GM11168 (cell line): ENCODE measurements around the gene CD2BP2.

Experiments used
- in situ Hi-C: fragments of 300-500 bp; cut with MboI; formaldehyde crosslinking; loops from one replicate; pipeline ENCODE4 v1.12.0; 2022; ENCODE audit warnings: low sequenced_read_pairs; ENCODE audit not compliant: unreplicated experiment

Gene CD2BP2

DNA sequence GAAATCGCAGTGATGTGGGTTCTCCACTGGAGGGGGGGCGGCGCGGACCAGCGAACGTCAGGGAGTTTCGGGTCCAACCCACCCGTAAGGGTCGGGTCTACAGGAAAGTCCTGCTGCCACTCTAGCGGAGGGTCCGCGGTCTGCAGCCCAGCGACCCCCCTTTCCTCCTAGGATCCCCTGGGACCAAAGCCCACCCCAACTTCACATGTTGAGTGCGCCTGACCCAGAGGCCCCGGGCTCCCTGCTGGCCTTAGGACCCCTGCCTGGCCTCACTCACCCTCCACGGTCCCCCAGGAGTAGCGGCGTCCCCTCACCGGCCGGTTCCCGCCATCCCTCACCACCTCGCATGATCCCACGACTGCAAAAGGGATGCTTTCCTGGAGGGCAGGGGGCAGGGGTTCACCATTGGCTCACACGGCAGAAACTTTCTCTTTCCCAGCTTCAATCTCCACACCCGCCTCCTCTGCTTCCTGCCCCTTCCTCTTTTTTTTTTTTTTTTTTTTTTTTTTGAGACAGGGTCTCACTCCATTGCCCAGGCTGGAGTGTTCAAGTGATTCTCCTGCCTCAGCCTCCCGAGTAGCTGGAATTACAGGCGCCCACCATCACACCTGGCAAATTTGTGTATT lies 24.2 kb upstream of the CD2BP2 start:
- in situ Hi-C loops = no loop called here

DNA sequence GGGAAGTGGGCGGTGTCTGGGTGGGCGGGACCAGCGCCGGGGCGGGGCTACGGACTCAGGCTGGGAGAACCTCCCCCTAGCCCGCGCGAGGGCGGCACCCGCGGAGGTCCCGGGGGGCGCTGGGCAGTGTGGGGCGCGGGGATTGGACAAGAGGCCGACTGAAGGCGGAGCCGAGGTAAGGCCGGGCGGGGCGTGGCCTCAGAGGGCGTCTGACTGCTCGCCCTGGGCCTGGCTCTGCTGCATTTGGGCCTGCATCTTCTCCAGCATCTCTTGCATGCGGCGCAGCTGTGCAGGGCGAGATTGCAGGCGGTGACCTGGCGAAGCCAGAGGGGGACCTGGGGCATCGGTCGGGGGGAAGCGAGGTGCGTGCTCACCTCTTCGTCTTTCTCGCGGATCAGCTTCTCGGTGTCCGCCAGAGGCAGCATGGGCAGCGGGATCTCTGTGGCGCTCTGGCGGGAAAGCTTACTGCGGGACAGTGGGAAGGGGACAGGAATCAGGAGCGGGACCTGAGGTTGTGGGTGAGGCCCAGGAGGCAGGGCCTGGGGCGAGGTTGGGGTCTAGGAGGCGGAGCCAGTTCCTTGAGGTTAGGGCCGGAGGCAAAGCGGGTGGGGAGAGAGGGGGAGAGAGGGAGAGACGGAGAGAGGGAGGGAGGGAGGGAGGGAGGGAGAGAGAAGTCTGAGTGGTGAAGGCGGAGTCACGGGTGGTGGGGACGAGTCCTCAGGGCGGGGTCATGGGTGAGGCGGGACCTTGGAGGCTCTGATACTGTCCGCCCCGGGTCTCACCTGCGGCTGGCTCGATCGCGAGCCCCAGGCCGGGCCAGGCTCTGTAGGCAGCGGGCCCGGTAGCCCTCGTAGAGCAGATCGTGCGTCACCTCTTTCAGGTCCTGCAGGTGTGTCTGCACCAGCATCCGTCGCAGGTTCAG lies 23.4 kb upstream of the CD2BP2 start:
- in situ Hi-C loops = no loop called here

DNA sequence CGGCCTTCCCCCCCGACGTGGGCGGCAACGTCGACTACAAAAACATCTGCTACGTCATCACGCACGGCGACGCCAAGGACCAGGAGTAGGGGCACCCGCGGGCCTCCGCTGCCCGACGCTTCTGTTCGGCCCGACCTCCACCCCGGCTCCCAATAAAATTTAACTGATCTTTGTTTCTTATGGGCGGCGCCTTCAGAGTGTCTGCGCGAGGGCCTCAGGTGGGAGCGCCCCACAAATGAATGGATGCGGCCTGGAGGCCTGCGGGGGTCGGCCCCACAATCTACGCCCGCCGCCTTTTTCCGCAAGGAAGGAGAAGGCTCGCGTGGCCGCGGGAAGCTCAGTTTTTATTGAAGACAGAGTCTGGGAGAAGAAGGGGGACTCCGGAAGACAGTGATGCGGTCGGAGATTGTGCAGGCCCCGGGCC lies 22.7 kb upstream of the CD2BP2 start:
- in situ Hi-C loops = no loop called here

DNA sequence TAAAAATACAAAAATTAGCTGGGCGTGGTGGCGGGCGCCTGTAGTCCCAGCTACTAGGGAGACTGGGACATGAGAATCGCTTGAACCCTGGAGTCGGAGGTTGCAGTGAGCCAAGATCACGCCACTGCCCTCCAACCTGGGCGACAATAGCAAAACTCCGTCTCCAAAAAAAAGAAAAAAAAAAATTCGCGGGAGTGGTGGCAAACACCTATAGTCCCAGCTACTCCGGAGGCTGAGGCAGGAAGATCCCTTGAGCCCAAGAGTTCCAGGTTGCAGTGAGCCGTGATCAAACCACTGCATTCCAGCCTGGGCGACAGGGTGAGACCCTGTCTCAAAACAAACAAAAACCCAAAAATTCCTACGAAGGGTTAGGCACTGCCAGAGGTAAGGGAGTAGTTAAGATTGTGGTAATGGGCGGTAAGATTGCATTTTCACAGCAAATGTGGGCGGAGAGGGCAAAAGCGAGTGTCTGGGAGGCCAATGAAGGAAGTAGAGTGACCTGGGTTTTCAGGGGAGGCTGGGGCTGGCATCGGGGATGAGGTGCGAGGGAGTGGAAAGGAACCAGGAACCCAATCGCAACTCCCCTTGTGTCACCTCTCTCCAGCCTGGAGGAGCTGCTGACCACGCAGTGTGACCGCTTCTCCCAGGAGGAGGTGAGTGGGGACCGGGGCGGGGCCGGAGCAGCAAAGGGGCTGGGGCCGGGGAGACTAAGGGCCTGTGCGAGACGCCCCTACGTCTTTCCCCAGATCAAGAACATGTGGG lies 22.1 kb upstream of the CD2BP2 start:
- in situ Hi-C loops = no loop called here

DNA sequence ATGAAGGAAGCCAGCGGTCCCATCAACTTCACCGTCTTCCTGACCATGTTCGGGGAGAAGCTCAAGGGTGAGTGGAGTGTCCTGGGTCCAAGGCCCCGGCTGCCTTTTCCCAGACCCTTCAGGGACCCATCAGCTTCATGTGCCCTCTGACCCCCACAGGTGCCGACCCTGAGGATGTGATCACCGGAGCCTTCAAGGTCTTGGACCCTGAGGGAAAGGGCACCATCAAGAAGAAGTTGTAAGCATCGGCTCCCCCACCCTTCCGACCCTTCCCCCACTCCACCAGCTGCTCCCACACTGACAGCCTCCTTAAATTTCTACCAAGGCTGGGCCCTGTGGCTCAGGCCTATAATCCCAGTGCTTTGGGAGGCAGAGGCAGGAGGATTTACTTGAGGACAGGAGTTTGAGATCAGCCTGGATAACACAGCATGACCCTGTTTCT lies 21.4 kb upstream of the CD2BP2 start:
- in situ Hi-C loops = no loop called here

DNA sequence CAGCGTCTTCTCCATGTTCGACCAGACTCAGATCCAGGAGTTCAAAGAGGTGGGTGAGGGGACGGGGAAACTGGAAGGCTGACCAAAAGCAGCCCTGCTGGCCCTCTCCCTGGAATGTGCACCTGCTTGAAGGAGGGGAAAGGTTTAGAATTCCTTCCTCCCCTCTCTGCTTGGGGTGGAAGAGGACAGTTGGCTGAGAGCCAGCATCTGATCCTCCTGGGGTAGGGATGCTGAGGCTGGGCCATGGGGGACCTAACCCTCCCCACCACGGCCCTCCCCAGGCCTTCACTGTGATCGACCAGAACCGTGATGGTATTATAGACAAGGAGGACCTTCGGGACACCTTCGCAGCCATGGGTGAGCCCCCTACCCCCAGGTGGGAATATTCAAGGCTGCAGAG lies 20.8 kb upstream of the CD2BP2 start:
- in situ Hi-C loops = no loop called here

DNA sequence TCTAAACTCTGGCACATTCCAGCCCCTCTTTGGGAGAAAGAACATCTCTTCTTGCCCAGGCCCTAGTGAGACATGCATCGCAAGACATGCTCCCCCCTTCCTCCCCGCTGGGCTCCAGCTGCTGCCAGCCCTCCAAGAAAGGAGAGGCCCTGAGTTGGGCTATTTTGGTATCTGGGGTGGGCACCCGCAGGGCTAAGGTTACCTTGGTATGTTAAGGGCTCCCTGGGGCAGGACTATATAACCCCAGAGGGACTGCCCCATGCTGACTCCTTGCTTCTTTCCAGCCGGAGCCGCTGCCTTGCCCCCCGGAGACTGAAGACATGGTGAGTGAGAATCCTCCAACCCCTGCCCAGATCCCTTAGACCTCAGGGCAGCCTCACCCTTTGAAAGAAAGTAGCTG lies 19.4 kb upstream of the CD2BP2 start, which contains the start of gene MYL11:
TSS of gene MYL11 (plus strand) at position 265 of the 400 bp plus-strand sequence. CDS start at position 321, 56 bp downstream.
- in situ Hi-C loops = loop anchor here (25.0 kb wide), 1 partner anchor 162 kb away; no protein-coding TSS in a partner anchor

DNA sequence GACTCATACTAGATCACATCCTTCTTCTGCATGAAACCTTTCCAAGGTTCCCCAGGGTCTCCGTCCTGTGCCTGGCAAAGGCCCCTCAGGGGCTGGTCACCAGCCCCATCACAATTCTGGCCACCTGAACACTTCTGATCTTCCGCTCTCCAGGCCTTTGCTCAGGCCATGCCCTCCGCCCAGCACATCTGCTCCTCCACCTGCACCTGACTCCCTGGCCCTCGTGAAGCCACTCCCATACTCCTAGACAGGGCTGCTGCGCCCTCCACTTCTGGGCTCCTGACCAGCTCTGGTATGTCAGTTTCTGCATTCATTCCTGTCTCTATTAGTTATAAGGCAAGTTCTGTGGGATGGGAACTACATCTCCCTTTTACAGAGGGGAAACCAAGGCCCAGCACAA lies 17.6 kb upstream of the CD2BP2 start:
- in situ Hi-C loops = loop anchor here (25.0 kb wide), 1 partner anchor 160 kb away; no protein-coding TSS in a partner anchor

DNA sequence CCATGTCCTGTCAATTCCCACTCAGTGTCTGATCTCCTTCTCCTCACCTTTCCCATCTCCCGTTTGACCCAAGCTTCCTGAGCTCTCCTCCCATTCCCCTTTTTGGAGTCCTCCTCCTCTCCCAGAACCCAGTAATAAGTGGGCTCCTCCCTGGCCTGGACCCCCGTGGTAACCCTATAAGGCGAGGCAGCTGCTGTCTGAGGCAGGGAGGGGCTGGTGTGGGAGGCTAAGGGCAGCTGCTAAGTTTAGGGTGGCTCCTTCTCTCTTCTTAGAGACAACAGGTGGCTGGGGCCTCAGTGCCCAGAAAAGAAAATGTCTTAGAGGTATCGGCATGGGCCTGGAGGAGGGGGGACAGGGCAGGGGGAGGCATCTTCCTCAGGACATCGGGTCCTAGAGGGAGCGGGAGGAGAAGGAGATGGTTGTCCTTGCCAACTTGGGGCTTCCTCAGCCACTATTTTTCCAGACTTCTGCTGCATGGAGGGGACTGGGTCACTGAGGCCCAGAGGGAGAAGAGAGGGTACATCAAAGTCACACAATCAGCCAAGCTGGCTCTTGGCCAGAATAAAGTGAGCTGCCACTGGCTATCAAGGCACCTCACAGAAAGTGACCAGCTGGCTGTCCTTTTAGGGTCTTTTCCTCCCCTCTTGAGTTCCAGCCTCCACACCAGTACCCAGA lies 17.1 kb upstream of the CD2BP2 start:
- in situ Hi-C loops = loop anchor here (25.0 kb wide), 1 partner anchor 160 kb away; no protein-coding TSS in a partner anchor

DNA sequence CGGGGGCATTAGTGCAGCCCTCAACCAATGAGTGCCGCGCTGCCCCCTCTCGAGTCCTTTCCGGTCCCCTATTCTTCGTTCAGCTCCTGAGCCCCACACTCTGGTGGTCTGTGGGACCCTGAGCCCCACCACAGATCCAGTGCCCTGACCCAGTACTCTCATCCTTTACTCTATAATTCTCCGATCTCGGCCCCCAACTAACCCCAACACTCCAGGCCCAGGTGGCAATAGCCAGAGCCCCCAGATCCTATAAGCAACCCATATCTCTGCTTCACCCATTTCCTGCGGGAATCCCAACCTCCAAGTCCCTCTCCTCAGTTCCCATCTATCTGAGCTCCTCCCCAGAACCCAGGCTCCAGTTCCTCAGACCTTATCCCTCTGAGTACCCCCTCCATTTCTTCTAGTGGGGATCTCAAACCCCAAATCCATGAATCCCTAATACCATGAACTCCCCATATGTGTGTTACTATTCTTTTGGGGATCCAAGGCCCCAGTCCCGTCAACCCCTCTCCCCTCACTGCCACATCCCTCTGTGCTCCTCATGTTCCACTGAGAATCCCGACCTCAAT lies 16.2 kb upstream of the CD2BP2 start:
- in situ Hi-C loops = loop anchor here (25.0 kb wide), 1 partner anchor 159 kb away; no protein-coding TSS in a partner anchor

DNA sequence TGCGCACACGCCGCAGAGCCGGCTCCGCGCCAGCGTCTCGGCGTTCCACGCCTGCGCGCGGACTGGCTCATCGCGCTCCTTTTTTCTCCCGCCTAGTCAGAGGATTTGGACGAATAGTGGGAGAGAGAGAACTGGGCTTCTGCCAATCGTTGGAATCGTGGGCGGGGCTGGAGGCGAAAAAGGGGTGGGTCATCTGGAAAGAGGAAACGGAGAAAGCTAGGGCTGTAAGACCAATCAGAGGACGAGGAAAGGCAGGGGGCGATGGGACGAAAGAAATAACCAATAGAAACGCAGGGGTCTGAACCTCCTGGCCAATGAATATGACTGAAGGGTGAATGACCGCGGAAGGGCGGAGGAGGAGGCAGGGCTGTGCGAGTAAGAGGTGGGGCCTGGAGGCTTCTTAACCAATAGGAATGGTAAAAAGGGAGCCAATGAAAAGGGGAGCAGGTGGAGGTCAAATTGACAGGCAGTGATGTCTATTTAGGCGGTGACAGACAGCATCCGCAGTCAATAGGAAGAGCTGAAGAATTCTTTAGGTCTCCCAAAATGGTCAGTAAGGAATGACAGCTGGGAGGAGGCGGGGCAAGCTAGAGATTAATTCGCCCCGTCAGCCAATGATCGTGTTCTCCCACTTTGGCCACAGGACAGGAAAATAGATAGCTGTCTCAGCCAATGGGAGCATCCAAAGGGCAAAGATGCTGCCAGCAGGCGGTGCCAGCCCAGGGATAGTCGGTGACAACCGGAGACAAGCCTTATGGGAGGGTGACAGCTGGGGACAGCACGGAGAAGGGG lies 15.5 kb upstream of the CD2BP2 start, which contains the start of gene TBC1D10B:
TSS of gene TBC1D10B (minus strand) at position 39 of the 792 bp plus-strand sequence. CDS start 311 bp downstream, outside the sequence.
- in situ Hi-C loops = loop anchor here (25.0 kb wide), 1 partner anchor 158 kb away; no protein-coding TSS in a partner anchor

DNA sequence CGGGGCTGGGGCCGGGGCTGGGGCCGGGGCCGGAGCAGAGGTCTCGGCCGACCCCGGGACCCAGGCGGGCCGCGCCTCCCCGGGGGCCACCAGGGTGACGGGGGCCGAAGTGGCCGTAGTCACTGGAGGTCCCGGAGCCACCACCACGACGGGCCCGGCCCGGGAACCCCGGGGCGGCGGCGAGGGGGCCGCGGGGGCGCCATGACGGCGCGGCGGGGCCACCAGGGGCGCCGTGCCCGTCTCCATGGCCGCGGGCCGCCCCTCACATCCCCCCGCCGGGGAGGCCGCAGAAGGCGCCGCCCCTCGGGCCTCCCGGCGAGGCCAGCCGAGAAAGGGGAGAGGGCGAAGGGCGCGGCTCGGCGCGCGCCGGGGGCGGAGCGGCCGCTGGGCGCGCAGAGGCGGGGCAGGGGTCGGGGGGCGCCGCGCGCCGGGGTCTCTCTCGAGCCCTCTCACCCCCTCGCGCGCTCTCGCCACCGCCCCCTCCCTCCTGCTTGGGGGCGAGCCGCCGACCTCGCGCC lies 14.9 kb upstream of the CD2BP2 start:
- in situ Hi-C loops = loop anchor here (25.0 kb wide), 1 partner anchor 158 kb away; no protein-coding TSS in a partner anchor

DNA sequence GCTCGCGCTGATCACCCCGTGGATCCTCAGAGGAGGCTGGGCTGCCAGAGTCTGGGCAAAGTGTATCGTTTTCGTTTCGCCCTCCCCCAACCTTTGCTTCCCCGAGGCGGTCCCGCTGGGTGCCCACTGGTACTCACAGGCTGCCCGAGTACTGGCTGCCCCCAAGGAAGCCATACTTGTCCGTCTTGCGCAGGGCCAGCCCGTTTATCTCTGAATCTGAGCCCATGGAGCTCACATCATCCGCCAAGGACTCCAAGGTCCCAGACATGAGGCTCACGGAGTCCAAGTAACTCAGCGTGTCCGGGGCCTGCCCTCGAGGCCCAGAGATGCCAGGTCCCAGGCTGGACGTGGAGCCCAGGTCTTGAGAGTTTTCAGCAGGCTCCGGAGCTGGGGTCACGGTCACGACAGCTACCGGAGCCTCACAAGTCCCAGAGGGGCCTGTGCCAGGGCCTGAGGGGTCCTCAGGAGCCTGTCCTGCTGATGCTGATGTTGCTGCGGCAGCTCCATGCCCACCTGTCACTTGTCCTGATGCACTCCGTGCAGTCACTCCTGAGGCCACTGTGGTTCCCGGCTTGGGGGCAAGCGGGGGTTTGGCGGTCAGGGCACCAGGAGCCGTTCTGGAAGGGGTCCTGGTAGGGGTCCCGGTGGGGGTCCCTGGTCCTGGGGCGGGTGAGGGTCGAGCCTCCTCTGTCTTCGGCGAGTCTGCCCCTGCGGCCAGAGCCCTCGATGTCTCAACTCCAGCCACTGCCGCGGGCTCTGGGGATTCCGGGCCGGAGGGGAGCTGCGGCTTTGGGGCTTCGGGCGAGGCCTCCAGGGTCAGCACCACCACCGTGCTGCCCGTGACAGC lies 14.2 kb upstream of the CD2BP2 start:
- in situ Hi-C loops = loop anchor here (25.0 kb wide), 1 partner anchor 157 kb away; no protein-coding TSS in a partner anchor

DNA sequence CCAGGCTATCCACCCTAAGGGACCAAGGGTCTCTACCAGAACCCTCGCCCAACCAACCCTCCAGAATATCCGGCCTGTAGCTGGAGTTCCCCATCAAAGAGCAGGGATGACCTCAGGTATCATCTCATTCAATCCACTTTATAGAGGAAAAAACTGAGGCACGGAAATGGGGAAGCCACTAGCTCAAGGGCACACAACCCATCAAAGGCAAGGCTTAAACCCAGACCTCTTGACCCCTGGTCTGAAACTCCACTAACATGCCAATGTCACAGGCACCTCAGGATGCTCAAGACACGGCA lies 13.6 kb upstream of the CD2BP2 start:
- in situ Hi-C loops = loop anchor here (25.0 kb wide), 1 partner anchor 156 kb away; no protein-coding TSS in a partner anchor

DNA sequence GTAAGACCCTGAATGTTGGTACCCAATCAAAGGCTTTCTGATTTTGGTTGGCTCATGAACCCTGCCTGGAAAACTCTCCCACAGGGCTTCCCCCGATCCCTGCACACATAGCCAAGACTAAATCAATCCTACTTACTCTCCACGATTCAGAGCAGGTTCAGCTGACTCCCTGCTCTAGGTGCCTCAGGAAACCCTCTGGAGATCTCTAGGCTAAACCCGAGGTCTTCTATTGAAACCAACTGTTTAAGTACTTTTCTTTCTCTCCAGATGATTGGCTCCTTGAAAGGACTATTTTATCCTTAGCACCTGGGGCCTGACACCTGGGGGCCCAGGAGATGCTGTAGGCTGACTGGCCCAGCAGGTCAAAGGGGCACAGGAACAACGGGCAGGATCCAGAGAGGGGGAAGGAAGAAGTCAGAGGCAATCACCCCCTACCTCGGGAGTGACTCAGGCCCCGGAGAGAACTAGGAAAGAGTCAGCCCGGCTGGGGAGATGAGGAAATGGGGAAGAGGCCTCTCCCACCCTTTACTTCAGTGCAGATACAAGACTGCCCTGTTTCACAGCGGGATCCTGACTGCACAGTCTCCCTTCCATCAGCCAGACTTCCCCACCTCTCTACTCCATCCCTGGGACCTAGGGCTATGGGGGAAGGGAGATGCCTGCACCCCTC lies 13.1 kb upstream of the CD2BP2 start:
- in situ Hi-C loops = loop anchor here (25.0 kb wide), 1 partner anchor 156 kb away; no protein-coding TSS in a partner anchor

DNA sequence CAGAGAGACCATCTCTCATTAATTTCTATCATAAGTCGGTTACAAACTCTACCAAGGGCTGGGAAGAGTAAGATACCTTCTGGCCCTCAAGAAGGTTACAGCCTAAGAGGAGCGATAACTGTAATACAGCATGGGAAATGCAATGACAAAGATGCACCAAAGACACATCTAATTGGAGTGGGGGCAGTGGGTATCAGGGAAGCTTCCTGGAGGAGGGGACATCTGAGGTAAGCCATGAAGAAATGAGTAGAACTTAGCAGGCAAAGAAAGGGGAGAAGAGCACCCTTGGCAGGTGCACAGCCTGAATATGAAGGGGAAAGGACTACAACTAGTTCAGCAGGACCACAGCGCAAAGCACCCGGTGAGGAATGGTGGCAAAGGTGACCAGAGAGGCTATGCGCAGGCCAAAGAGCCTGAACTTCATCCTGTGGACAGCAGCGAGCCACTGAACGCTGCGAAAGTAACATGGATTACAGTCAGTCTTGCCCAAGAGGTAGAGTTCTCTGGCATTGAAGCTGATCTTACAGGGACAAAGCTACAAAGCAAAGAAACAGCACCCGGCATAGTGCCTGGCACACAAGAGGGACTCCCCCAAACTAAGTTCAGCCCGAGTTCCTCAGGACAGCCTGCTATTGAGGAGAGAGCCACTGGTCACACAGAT lies 12.4 kb upstream of the CD2BP2 start:
- in situ Hi-C loops = loop anchor here (25.0 kb wide), 1 partner anchor 155 kb away; no protein-coding TSS in a partner anchor
